Lower leg skin (tissue), 4 donors: ENCODE results near the gene SALL1. TPM values are rescaled to one million over a fixed set of nuclear protein-coding genes. Genes with fewer than 3 reads are reported as not detected.

Experiments used
- DNase-seq, 2 donors: peaks; one replicate each; pipeline ENCODE4 v3.0.0-alpha.2; 2019; ENCODE audit warnings: low spot score in 2 of 2
- H3K4me3 ChIP-seq: fragments of 200-600 bp; sonication (generic); 2 replicates; pipeline ENCODE4 v1.5.1; 2017; ENCODE audit warnings: mild to moderate bottlenecking, low read depth; ENCODE audit not compliant: poor library complexity, severe bottlenecking
- POLR2A ChIP-seq, 2 donors: fragments of 450-650 bp; IDR thresholded peaks; one replicate each; pipeline ENCODE4 v1.6.1; 2016 to 2017; ENCODE audit warnings: antibody characterized with exemption in 2 of 2, mild to moderate bottlenecking in 1 of 2, moderate library complexity in 1 of 2
- WGBS, 2 donors: methylation state at CpG; one replicate each; pipeline ENCODE4 v1.1.5; 2018; 5-methylcytosine and 5-hydroxymethylcytosine counted together
- intact Hi-C: fragments of 100-400 bp; cut with DNase I; formaldehyde crosslinking; loops from one replicate; pipeline ENCODE4 v1.15.0; 2023; ENCODE audit warnings: low total_unique reads
- total RNA-seq, 4 donors: library from RNA; depleted of rRNA; stranded (reverse); fragments of >200 nt; gene quantifications; one replicate each; pipeline ENCODE4 v1.1.0, GENCODE V29; 2016
- TF ChIP-seq, protein P1 (sequence below), 3 donors: fragments of 450-650 bp; IDR thresholded peaks; one replicate each; pipeline ENCODE4 v1.5.1; 2016; ENCODE audit warnings: antibody characterized with exemption in 3 of 3, mild to moderate bottlenecking in 3 of 3, moderate library complexity in 2 of 3

The SALL1 gene
- total RNA-seq, 4 donors from 2014 or later, result 0.08 to 0.29 (median 0.08) TPM; not detected in 1

DNA sequence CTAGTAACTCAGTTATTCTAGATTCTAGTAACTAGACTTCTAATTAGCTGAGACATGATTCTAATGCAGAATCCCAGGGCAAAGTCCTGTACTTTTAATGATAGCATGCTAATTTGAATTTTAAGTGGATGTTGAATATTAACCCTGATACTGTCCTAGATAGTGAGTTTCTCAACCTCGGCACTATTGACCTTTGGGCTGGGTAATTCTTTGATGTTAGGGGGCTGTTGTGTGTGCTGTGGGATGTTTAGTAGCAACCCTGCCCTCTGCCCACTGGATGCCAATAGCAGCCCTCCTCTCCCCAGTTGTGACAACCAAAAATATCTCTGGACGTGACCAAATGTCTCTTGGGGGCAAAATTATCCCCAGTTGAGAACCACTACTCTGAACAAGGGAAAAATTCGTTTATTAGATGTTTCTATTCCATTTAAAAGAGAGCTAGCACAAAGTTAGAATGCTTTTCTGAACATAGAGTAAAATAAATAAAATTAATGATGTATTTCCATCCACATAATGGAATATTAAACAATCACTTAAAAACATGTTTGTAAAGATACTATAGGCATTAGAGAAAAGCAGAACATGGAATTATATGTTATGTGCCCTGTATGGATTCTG is 30.2 kb downstream of the SALL1 start:
- H3K4me3 ChIP-seq, result no peak overlapping the region
- TF ChIP-seq, protein P1, sequence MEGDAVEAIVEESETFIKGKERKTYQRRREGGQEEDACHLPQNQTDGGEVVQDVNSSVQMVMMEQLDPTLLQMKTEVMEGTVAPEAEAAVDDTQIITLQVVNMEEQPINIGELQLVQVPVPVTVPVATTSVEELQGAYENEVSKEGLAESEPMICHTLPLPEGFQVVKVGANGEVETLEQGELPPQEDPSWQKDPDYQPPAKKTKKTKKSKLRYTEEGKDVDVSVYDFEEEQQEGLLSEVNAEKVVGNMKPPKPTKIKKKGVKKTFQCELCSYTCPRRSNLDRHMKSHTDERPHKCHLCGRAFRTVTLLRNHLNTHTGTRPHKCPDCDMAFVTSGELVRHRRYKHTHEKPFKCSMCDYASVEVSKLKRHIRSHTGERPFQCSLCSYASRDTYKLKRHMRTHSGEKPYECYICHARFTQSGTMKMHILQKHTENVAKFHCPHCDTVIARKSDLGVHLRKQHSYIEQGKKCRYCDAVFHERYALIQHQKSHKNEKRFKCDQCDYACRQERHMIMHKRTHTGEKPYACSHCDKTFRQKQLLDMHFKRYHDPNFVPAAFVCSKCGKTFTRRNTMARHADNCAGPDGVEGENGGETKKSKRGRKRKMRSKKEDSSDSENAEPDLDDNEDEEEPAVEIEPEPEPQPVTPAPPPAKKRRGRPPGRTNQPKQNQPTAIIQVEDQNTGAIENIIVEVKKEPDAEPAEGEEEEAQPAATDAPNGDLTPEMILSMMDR (IDR thresholded peaks at IDR 0.05), result no peak
- TF ChIP-seq POLR2A (IDR thresholded peaks at IDR 0.05), result no peak
- 38 to 43% methylated on average over 3 of the region's 3 CpGs for WGBS, 2 donors
- no peak for DNase-seq
- intact Hi-C loops, result no loop called here

DNA sequence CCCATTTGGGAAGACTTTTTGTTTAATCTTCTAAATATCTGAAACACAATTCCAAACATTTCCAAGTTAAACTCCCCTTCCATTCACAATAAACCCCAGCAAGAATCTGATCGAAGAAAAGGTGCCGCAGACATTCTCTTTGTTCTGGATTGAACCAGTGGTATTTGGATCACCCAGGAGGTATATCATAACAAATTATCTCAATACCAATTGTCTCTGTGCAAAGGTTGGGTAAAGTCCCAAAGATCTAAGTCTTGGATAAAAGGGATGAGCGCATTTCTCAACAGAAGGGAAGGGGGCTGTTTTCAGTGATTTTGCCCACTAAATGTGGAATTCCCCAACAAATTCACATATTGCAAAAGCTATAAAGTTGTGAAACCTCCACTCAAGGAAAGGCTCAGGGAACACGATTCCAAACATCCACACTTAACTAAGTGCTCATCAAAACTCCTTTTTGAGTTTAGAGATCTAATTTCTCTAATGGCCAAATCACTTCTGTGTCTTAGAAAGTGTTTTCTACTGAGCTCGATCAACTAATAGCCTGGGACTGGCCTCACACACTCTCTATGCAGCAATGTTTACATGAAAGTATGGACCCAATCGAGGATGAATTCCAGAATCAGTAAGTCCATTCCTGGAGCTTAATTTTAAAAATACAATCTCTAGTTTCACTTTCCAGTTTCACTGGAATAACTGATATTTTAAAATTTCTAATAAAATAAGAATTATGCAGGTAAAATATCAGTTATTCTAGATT is 30.9 kb downstream of the SALL1 start:
- no peak overlapping the region for H3K4me3 ChIP-seq
- intact Hi-C loops, result no loop called here
- no peak for DNase-seq
- TF ChIP-seq, protein P1 (IDR thresholded peaks at IDR 0.05), result no peak
- TF ChIP-seq POLR2A (IDR thresholded peaks at IDR 0.05), result no peak
- WGBS, 2 donors, result 82 to 83% methylated on average over 6 of the region's 6 CpGs

DNA sequence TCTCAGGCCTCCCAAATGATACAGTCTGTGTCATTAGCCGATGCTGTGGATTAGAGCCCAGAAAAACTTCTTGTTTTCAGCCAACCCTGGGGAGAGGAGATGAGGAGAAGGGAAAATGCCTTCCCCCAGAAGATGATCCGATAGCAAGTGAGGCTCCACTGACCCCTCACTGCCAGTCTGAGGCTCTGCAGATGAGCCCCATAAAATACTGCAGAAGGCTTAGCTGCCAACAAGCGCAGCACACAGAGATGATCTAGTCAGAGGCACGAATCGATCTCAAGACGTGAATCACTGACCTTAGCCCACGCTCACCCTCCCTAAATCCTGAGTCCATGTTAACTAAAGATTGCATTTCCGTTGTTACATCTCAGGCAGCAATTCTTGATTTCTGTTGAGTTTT is 31.5 kb downstream of the SALL1 start:
- TF ChIP-seq, protein P1 (IDR thresholded peaks at IDR 0.05), result no peak
- no peak for TF ChIP-seq POLR2A (IDR thresholded peaks at IDR 0.05)
- 45 to 61% methylated on average over 8 of the region's 8 CpGs for WGBS, 2 donors
- intact Hi-C loops, result no loop called here
- no peak overlapping the region for H3K4me3 ChIP-seq
- no peak for DNase-seq

DNA sequence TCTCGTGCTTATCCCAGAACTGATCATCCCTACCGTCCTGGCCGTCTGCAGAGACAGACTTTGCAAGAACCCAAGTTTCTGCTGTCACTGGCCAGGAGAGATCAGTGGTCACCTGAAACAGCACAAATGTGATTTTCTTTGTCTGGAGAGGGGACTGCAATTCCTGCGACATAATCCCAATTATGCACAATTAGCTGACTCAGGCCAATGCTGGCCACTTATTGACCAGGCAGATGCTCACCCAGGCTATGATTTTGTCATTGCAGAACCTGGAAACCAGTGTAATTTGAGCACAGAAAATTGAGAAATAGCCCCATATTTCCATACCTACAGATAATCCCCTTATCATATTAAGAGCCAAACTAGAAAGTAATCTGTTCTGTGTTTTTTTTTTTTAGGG is 34.7 kb downstream of the SALL1 start:
- intact Hi-C loops, result no loop called here
- H3K4me3 ChIP-seq, result no peak overlapping the region
- 50 to 64% methylated on average over 4 of the region's 4 CpGs for WGBS, 2 donors
- DNase-seq, result no peak
- TF ChIP-seq POLR2A (IDR thresholded peaks at IDR 0.05), result no peak
- TF ChIP-seq, protein P1 (IDR thresholded peaks at IDR 0.05), result no peak

DNA sequence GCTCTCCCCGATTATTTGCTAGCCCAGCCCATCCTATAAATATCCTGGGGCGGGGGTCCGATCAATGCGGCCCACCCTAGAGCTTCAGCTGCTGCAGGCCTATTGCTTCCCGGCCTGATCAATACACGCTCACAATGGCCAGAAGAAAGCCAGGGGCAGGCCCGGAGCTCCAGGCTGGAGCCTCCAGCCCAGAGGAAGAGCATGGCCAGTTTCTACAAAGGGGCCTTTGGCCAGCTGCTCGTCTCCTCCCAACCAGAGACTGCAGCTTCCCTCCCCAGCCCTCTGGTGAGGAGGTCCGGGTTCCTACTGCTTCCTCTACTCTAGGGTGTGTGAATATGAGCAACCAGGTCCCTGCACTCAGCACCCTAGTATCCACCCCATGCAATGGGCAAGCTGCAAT is 36.7 kb downstream of the SALL1 start:
- no peak for TF ChIP-seq POLR2A (IDR thresholded peaks at IDR 0.05)
- TF ChIP-seq, protein P1 (IDR thresholded peaks at IDR 0.05), result no peak
- intact Hi-C loops, result no loop called here
- DNase-seq, result no peak
- WGBS, 2 donors, result 23 to 55% methylated on average over 8 to 9 of the region's 9 CpGs
- no peak overlapping the region for H3K4me3 ChIP-seq
